OCI-LY7 (cell line): ENCODE results near the gene C10orf71.

ENCODE experiments used
- EZH2phosphoT487 ChIP-seq: fragments of 200-600 bp; sonication (generic); IDR thresholded peaks from 2 replicates; pipeline ENCODE4 v1.6.1; 2018; ENCODE audit warnings: low read depth, borderline replicate concordance, mild to moderate bottlenecking, mixed run types, antibody characterized with exemption, low read length, moderate library complexity, mixed read lengths
- TF ChIP-seq, protein P1 (sequence below): fragments of 200-600 bp; sonication (generic); conservative IDR thresholded peaks from 2 replicates; pipeline ENCODE4 v1.5.1; 2014; ENCODE audit warnings: mild to moderate bottlenecking, antibody characterized with exemption, low read length, moderate library complexity, mixed read lengths

DNA sequence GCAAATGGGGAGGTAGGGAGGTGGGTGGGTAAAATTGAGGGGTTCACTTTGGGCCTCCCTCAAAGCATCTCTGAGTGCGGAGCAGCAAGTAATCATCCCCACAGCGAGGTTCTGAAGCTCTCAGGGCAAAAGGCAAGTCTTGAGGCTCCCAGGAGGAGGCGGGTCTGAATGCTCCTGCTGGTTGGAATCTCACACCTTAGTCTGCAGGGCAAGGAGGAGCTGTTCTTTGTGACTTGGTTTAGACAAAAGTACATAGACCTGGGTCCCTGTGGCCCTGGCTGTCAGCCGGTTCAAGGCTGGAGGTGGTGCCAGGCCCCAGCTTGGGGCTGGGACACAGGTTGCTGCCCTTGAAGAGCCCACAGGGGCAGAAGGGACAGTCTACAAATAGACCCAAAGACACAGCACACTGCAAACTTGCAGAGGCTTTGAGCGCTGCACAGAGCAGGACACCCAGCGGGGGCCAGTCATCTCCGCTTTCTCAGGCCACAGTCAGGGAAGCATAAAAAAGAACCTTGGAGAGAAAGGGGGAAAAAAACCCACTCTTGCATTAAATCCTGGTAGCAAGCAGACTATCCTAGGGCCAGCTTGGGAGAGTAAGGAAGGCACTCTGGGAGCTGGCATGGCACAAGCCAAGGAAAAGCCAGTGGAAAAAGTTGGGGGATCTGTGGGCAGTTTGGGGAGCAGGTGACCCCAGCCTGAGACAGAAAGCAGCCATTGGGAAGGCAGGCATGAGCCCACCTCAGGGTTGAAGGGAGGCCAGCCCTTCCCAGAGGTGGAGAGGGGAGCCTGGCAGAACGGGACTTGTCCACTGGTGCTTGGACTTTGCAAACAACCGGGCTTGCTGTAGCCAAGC, 926 bp upstream of the C10orf71 start:
- TF ChIP-seq, protein P1, sequence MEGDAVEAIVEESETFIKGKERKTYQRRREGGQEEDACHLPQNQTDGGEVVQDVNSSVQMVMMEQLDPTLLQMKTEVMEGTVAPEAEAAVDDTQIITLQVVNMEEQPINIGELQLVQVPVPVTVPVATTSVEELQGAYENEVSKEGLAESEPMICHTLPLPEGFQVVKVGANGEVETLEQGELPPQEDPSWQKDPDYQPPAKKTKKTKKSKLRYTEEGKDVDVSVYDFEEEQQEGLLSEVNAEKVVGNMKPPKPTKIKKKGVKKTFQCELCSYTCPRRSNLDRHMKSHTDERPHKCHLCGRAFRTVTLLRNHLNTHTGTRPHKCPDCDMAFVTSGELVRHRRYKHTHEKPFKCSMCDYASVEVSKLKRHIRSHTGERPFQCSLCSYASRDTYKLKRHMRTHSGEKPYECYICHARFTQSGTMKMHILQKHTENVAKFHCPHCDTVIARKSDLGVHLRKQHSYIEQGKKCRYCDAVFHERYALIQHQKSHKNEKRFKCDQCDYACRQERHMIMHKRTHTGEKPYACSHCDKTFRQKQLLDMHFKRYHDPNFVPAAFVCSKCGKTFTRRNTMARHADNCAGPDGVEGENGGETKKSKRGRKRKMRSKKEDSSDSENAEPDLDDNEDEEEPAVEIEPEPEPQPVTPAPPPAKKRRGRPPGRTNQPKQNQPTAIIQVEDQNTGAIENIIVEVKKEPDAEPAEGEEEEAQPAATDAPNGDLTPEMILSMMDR = no peak
- no peak for TF ChIP-seq EZH2phosphoT487
